Neural progenitor cell (in vitro differentiated cells): Measurements from ENCODE around the gene IRF7. TPM values are rescaled to one million over a fixed set of nuclear protein-coding genes. Genes with fewer than 3 reads are reported as not detected.

Experiments used
- DNase-seq: peaks from one replicate; pipeline ENCODE4 v3.0.0-alpha.2; 2016; ENCODE audit warnings: low spot score
- H2AFZ ChIP-seq: fragments of 200-600 bp; sonication (generic); replicated peaks from 2 replicates; pipeline ENCODE4 v1.6.1; 2016; ENCODE audit warnings: antibody characterized with exemption
- H3F3A ChIP-seq: fragments of 200-600 bp; sonication (generic); 2 replicates; pipeline ENCODE4 v1.6.1; 2016; ENCODE audit warnings: antibody characterized with exemption, low read depth
- H3K27ac ChIP-seq: fragments of 200-600 bp; sonication (generic); 2 replicates; pipeline ENCODE4 v1.5.1; 2016; ENCODE audit warnings: mild to moderate bottlenecking
- H3K27me3 ChIP-seq: fragments of 200-600 bp; sonication (generic); 2 replicates; pipeline ENCODE4 v1.6.1; 2016; ENCODE audit warnings: mild to moderate bottlenecking, moderate library complexity
- H3K36me3 ChIP-seq: fragments of 200-600 bp; sonication (generic); 2 replicates; pipeline ENCODE4 v1.5.1; 2016
- H3K4me1 ChIP-seq: fragments of 200-600 bp; sonication (generic); 2 replicates; pipeline ENCODE4 v1.6.1; 2016; ENCODE audit warnings: mixed run types
- H3K4me2 ChIP-seq: fragments of 200-600 bp; sonication (generic); 2 replicates; pipeline ENCODE4 v1.6.1; 2016
- H3K4me3 ChIP-seq: fragments of 200-600 bp; sonication (generic); 2 replicates; pipeline ENCODE4 v1.5.1; 2016
- H3K79me2 ChIP-seq: fragments of 200-600 bp; sonication (generic); 2 replicates; pipeline ENCODE4 v1.6.1; 2016; ENCODE audit warnings: low read depth
- H3K9ac ChIP-seq: fragments of 200-600 bp; sonication (generic); 2 replicates; pipeline ENCODE4 v1.6.1; 2016
- H3K9me3 ChIP-seq: fragments of 200-600 bp; sonication (generic); 2 replicates; pipeline ENCODE4 v1.5.1; 2016; ENCODE audit warnings: low read depth
- H4K20me1 ChIP-seq: fragments of 200-600 bp; sonication (generic); 2 replicates; pipeline ENCODE4 v1.6.1; 2016; ENCODE audit warnings: low read depth
- H3K27ac Mint-ChIP-seq: 3 replicates; pipeline ENCODE4 v1.8.0; 2021; ENCODE audit warnings: mixed read lengths
- H3K27me3 Mint-ChIP-seq: 2 replicates; pipeline ENCODE4 v1.8.0; 2022; ENCODE audit warnings: low read depth, mild to moderate bottlenecking, inconsistent platforms, moderate library complexity, mixed read lengths; ENCODE audit not compliant: insufficient read depth
- H3K36me3 Mint-ChIP-seq: 3 replicates; pipeline ENCODE4 v1.8.0; 2021; ENCODE audit warnings: mixed read lengths
- H3K4me1 Mint-ChIP-seq: 3 replicates; pipeline ENCODE4 v1.8.0; 2021; ENCODE audit warnings: mixed read lengths
- H3K4me3 Mint-ChIP-seq: 3 replicates; pipeline ENCODE4 v1.8.0; 2021; ENCODE audit warnings: mild to moderate bottlenecking, moderate library complexity, mixed read lengths
- H3K9me3 Mint-ChIP-seq: 3 replicates; pipeline ENCODE4 v1.8.0; 2020; ENCODE audit warnings: mixed read lengths
- CTCF ChIP-seq: fragments of 200-600 bp; sonication (generic); IDR thresholded peaks from 2 replicates; pipeline ENCODE4 v1.5.1; 2017; ENCODE audit warnings: antibody characterized with exemption, mild to moderate bottlenecking
- EZH2 ChIP-seq: fragments of 200-600 bp; sonication (generic); IDR thresholded peaks from 2 replicates; pipeline ENCODE4 v1.6.1; 2017; ENCODE audit warnings: antibody characterized with exemption, mild to moderate bottlenecking, moderate library complexity
- EZH2phosphoT487 ChIP-seq: fragments of 200-600 bp; sonication (generic); IDR thresholded peaks from 2 replicates; pipeline ENCODE4 v1.6.1; 2017; ENCODE audit warnings: antibody characterized with exemption
- total RNA-seq: library from RNA; depleted of rRNA; stranded (reverse); fragments of >200 nt; gene quantifications from 2 replicates; pipeline ENCODE4 v1.2.3, GENCODE V29; 2015; ENCODE audit warnings: low replicate concordance

Gene IRF7
- total RNA-seq, 1 donor from 2014 or later: 4.3 TPM

GRCh38 chr11:590997-591396 lies 24.8 kb downstream of the IRF7 start:
- no peak overlapping the region for H3K27ac ChIP-seq
- Mint-ChIP-seq H3K36me3 (peaks cover 38% of the 10 kb centered on the region), H3K27ac (no peak overlapping the region), H3K4me3 (no peak overlapping the region), H3K4me1 (no peaks in the 10 kb centered on the region), H3K9me3 (no peaks in the 10 kb centered on the region), H3K27me3 (peaks cover 8% of the 10 kb centered on the region)
- peaks cover 18% of the 10 kb centered on the region for H4K20me1 ChIP-seq
- H3K36me3 ChIP-seq: no peaks in the 10 kb centered on the region
- H2AFZ ChIP-seq: no peak overlapping the region
- no peak for TF ChIP-seq CTCF
- TF ChIP-seq EZH2phosphoT487: no peak
- TF ChIP-seq EZH2: no peak
- no peaks in the 10 kb centered on the region for H3F3A ChIP-seq
- H3K4me3 ChIP-seq: no peak overlapping the region
- H3K9ac ChIP-seq: no peak overlapping the region
- peaks cover 10% of the 10 kb centered on the region for H3K79me2 ChIP-seq
- no peak for DNase-seq
- no peak overlapping the region for H3K4me2 ChIP-seq
- H3K9me3 ChIP-seq: no peaks in the 10 kb centered on the region
- H3K4me1 ChIP-seq: no peaks in the 10 kb centered on the region
- H3K27me3 ChIP-seq: no peaks in the 10 kb centered on the region

GRCh38 chr11:589798-590197 lies 26.0 kb downstream of the IRF7 start:
- no peak overlapping the region for H3K4me3 Mint-ChIP-seq

DNA sequence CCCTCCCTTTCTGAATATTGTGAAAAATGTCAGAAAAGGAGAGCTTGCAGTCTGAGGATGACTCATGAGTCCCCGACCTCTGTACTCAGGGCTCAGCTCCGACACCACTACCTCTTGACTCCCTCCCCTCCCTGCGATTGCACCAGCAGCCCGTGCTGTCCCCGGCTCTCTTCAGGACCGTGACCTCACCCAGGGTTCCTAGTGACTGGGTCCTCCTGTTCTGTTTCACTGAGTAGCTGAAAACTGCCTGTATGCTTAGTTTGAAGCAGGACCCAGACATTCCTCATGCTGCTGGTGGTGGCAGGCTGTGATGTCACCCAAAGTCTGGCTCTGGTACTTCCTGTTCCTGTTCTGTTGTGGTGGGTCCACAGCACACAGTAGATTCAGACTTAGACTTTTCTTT lies 27.8 kb downstream of the IRF7 start:
- H3K4me3 ChIP-seq: no peak overlapping the region
- no peak overlapping the region for H3K9ac ChIP-seq
- no peaks in the 10 kb centered on the region for H3F3A ChIP-seq
- H4K20me1 ChIP-seq: peaks cover 27% of the 10 kb centered on the region
- no peak overlapping the region for H3K4me2 ChIP-seq
- no peak overlapping the region for H3K27ac ChIP-seq
- no peaks in the 10 kb centered on the region for H3K27me3 ChIP-seq
- Mint-ChIP-seq H3K36me3 (peaks cover 25% of the 10 kb centered on the region), H3K9me3 (no peaks in the 10 kb centered on the region), H3K4me1 (no peaks in the 10 kb centered on the region), H3K27me3 (peaks cover 7% of the 10 kb centered on the region), H3K4me3 (no peak overlapping the region), H3K27ac (no peak overlapping the region)
- DNase-seq: no peak
- H3K79me2 ChIP-seq: peaks cover 25% of the 10 kb centered on the region
- TF ChIP-seq CTCF (no peak), EZH2phosphoT487 (no peak), EZH2 (no peak)
- no peaks in the 10 kb centered on the region for H3K9me3 ChIP-seq
- no peaks in the 10 kb centered on the region for H3K4me1 ChIP-seq
- no peaks in the 10 kb centered on the region for H3K36me3 ChIP-seq
- no peak overlapping the region for H2AFZ ChIP-seq

More at GRCh38 chr11:589798-590197, 26.0 kb downstream of the IRF7 start:
- Histone ChIP-seq H3K9me3 (no peaks in the 10 kb centered on the region), H3K4me3 (no peak overlapping the region), H3K9ac (no peak overlapping the region), H3K27me3 (no peaks in the 10 kb centered on the region), H3K79me2 (peaks cover 10% of the 10 kb centered on the region), H2AFZ (no peak overlapping the region), H3F3A (no peaks in the 10 kb centered on the region), H3K36me3 (no peaks in the 10 kb centered on the region), H3K4me2 (no peak overlapping the region), H3K27ac (no peak overlapping the region), H4K20me1 (peaks cover 18% of the 10 kb centered on the region), H3K4me1 (no peaks in the 10 kb centered on the region)
- TF ChIP-seq EZH2phosphoT487: no peak
- TF ChIP-seq EZH2: no peak
- no peak for TF ChIP-seq CTCF
- DNase-seq: no peak
- Mint-ChIP-seq H3K4me1 (no peaks in the 10 kb centered on the region), H3K9me3 (no peaks in the 10 kb centered on the region), H3K36me3 (peaks cover 37% of the 10 kb centered on the region), H3K27ac (no peak overlapping the region), H3K27me3 (peaks cover 8% of the 10 kb centered on the region)
